HG02870 (cell line): ENCODE results near the gene PTAFR.

Experiments
- ATAC-seq: cut with Tn5 transposase; IDR thresholded peaks from one replicate; pipeline ENCODE4 v1.9.1; 2021; ENCODE audit warnings: mild to moderate bottlenecking, moderate library complexity; ENCODE audit not compliant: unreplicated experiment

Gene PTAFR

GRCh38 chr1:28122183-28122582, 54.3 kb downstream of the PTAFR start:
- no peak for ATAC-seq

GRCh38 chr1:28119556-28119955, 56.9 kb downstream of the PTAFR start:
- no peak for ATAC-seq

DNA sequence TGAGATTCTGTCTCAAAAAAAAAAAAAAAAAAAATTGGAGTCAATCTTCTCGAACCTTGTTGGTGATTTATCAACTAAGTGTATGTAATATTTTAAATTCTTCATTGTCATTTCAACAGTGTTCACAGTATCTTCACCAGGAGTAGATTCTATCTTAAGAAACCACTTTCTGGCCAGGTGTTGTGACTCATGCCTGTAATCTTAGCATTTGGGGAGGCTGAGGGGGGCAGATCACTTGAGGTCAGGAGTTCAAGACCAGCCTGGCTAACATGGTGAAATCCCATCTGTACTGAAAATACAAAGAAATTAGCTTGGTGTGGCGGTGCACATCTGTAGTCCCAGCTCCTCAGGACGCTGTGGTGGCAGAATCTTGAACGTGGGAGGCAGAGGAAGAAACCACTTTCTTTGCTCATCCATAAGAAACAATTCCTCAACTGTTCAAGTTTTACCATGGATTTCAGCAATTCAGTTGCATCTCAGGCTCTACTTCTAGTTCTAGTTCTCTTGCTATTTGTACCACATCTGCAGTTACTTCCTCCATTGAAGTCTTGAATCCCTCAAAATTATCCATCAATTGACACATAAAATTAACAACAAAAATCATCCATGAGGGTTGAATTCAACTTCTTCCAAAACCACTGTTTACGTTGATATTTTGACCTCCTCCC, 57.7 kb downstream of the PTAFR start:
- ATAC-seq, result no peak

- ATAC-seq, result no peak
These were observed 61.2 kb downstream of the PTAFR start for GRCh38 chr1:28115267-28115666.

GRCh38 chr1:28114844-28115243, 61.6 kb downstream of the PTAFR start:
- ATAC-seq, result no peak

DNA sequence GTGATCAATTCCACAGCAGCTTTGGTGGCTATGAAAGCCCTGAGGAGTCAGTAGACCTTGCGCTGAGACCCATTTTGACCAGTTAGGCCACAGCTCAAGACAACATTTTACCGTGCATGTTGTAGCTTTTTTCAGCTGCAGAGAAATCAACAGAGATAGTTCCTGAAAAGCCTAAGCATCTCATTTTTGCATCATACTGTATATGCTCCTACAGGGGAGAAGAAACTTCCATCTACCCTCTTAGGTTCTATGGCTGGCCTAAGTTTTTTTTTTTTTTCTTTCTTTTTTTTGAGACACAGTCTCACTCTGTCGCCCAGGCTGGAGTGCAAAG, 63.3 kb downstream of the PTAFR start:
- ATAC-seq, result no peak

GRCh38 chr1:28112388-28113241, 63.9 kb downstream of the PTAFR start:
- ATAC-seq, result no peak

- ATAC-seq, result no peak
These were observed 65.3 kb downstream of the PTAFR start for GRCh38 chr1:28111157-28111556.

DNA sequence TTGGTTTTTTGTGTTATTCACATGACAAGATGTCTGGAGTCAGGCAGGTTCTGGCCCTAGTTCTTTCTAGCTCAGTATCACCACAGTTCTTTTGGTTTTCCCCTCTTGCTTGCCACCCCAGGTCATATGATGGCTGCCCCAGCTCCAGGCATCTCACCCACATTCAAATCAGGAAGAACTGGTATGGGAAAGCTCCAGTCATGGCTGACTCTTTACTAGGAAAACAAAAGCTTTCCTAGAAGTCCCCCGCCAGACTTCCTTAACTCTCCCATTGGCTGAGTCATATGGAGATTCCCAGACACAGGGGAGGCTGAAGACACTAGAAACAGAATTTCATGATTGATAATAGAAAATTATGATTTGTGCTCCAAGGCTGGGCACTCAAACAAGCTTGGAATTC, 65.9 kb downstream of the PTAFR start:
- ATAC-seq, result no peak

DNA sequence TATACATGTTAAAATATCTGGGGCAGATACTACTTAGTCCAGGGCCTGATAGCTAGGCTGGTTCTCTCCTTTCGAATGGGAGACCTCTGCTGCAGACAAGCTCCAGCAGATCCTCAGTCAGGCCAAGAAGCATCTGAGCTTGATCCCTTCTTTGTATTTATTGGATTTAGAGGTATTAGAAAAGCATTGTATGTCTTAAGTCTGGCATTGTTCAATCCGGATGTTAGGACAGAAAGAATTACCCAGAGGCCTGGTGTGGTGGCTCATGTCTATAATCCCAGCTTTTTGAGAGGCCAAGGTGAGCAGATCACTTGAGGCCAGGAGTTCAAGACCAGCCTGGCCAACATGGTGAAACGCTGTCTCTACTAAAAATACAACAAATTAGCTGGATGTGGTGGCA, 66.9 kb downstream of the PTAFR start:
- ATAC-seq, result no peak

DNA sequence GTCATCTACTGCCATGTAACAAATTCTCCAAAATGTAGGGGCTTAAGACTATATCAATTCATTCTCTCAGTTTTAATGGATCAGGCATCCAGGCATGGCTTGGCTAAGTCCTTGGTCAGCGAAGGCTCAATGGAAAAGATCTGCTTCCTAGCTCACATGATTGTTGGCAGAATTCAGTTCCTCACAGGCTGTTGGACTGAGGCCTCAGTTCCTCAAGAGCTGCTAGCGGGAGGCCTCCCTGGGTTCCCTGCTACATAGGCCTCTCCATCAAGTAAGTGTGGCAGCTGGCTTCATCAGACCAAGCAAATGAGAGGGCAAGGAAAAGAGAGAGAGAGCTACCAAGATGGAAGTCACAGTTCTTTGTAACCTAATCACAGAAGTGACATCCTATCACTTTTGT, 68.5 kb downstream of the PTAFR start:
- no peak for ATAC-seq

DNA sequence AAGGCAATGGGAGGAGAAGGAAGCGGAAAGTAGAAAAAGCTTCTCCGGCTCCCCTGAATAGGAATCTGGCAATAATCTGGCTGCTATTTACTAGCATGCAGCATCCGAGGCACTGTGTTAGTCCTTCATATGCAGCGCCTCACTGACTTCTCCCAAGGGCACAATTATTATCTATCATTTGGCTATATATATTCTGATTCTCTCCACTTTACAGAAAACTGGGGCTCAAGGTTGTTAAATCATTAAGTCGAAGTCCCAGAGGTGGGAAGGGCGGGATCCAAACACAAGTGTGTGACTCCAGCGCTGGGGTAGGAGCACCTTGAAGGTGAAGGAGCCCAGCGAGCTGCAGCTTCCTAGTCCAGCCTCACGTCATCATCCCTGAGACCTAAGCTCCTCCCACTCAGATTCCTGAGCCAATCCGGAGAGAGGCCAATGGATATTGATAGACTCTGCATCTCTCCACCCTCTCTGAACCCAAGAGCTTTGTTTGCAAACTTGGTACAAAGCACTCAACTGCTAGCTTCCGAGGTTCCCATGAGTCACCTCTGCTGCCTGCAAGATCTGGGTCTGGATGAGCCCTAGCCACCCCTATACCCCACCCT, 71.5 kb downstream of the PTAFR start:
- no peak for ATAC-seq

DNA sequence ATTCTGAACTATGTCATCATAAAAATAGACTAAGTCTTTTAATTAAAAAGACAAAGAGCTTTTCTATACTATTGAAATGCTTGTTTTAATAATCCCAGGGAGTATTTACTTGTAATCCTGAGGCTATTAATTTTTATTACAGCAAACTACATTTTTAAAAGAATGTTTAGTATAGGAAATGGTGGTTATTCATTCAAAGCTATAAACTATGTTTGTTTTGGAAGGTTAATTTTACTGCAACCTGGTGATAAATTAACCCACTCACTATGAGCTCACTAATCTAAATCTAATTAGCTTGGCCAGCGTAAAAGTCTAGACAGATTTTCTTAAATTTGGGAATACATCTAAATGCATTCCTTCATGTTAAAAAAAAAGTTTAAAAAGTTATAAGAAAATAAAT, 74.3 kb downstream of the PTAFR start:
- no peak for ATAC-seq

DNA sequence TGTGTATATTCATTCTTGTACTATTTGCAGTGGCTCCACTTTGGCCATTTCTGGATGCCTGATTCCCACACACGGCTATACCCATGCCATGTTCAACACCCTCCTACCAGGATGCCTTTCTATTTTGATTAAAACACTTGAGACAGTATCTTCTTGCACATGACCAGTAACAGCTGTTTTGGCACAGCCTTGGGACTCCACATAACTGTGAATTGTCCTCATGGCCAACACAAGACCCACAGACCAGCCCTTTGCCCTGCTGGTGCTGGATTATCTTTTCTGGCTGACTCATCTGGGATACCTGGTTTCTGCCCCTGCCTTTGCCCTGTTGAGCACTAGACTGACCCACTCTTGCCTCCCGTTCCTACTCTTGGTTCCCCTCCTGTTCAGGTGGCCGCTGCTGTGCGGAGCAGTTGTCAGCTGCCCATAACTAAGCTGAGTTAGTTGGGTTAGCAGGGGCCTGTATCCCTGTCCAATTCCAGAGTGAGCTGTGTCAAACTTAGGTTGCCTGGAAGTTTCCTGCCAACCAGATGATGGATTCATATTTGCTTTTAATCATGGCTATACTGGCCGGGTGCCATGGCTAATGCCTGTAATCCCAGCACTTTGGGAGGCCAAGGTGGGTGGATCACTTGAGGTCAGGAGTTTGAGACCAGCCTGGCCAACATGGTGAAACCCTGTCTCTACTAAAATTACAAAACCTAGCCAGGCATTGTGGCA, 77.3 kb downstream of the PTAFR start:
- no peak for ATAC-seq
